A549 (cell line): ENCODE results near the gene GATAD1. TPM values are rescaled to one million over a fixed set of nuclear protein-coding genes. Genes with fewer than 3 reads are reported as not detected.

Experiments
- ATAC-seq, 2 experiments: fragments of 200-7000 bp in 1 of 2; fragments of >200 bp in 1 of 2; cut with Nextera tagmentation in 1 of 2; cut with Tn5 transposase in 1 of 2; 3 replicates each; pipeline versions ENCODE4 v1.8.0 to v1.9.1; 2018 to 2020; ENCODE audit warnings: mild to moderate bottlenecking in 1 of 2, moderate library complexity in 1 of 2
- CTCF ChIA-PET: fragments of 300-600 bp; sonication (Branson Sonifier 250); formaldehyde crosslinking; extraction: SDS; loops from one replicate; lab custom pipeline; 2021; ENCODE audit warnings: antibody characterized with exemption, inconsistent platforms; lab: Yijun Ruan, JAX
- POLR2A ChIA-PET: fragments of 350-600 bp; formaldehyde crosslinking; extraction: SDS; loops from one replicate; lab custom pipeline; 2021; ENCODE audit warnings: antibody characterized with exemption, inconsistent platforms; lab: Yijun Ruan, JAX
- DNase-seq, 2 experiments: peaks; one replicate each; pipeline versions ENCODE4 v3.0.0 to v3.0.0-alpha.2; 2011 to 2016; ENCODE audit warnings: low read depth in 1 of 2, low spot score in 1 of 2
- FAIRE-seq: peaks from 2 replicates; lab custom pipeline; 2011; peaks lifted over from hg19 to GRCh38; lab: Jason Lieb, UNC
- H3K27ac ChIP-seq, 2 experiments: fragments of >200 bp; sonication (Bioruptor Twin); formaldehyde crosslinking; 3 replicates each; pipeline ENCODE4 v1.5.1; 2016 to 2017
- H3K4me1 ChIP-seq: fragments of >200 bp; sonication (Bioruptor Twin); formaldehyde crosslinking; 3 replicates; pipeline ENCODE4 v1.6.1; 2016
- H3K4me2 ChIP-seq: fragments of >200 bp; sonication (Bioruptor Twin); formaldehyde crosslinking; 3 replicates; pipeline ENCODE4 v1.6.1; 2016
- H3K4me3 ChIP-seq: fragments of >200 bp; sonication (Bioruptor Twin); formaldehyde crosslinking; 3 replicates; pipeline ENCODE4 v1.5.1; 2016
- H3K9me3 ChIP-seq: fragments of >200 bp; sonication (Bioruptor Twin); formaldehyde crosslinking; 3 replicates; pipeline ENCODE4 v1.6.1; 2016
- BHLHE40 ChIP-seq: IDR thresholded peaks from 2 replicates; pipeline ENCODE4 v1.6.1; 2012; ENCODE audit warnings: low read depth, low read length, inconsistent platforms
- EHMT2 ChIP-seq: fragments of 200-600 bp; sonication (generic); IDR thresholded peaks from 2 replicates; pipeline ENCODE4 v1.6.1; 2016; ENCODE audit warnings: antibody characterized with exemption, low read depth, mild to moderate bottlenecking, moderate library complexity
- FOSB ChIP-seq: fragments of 250-450 bp; sonication (Bioruptor Pico); IDR thresholded peaks from 2 replicates; pipeline ENCODE4 v1.5.0; 2020; ENCODE audit warnings: mild to moderate bottlenecking, moderate library complexity
- HES2 ChIP-seq: fragments of >200 bp; sonication (Bioruptor Twin); formaldehyde crosslinking; IDR thresholded peaks from 2 replicates; pipeline ENCODE4 v1.6.1; 2016
- HEYL ChIP-seq: fragments of 250-450 bp; sonication (Bioruptor Pico); IDR thresholded peaks from 2 replicates; pipeline ENCODE4 v1.8.0; 2021; ENCODE audit warnings: mild to moderate bottlenecking, moderate library complexity
- HOXB13 ChIP-seq: fragments of 250-450 bp; sonication (Bioruptor Pico); IDR thresholded peaks from 2 replicates; pipeline ENCODE4 v1.5.0; 2020; ENCODE audit warnings: low read depth, mild to moderate bottlenecking, moderate library complexity
- JUNB ChIP-seq: fragments of >200 bp; sonication (Bioruptor Twin); formaldehyde crosslinking; IDR thresholded peaks from 2 replicates; pipeline ENCODE4 v1.6.1; 2016
- KDM1A ChIP-seq: fragments of 200-600 bp; sonication (generic); IDR thresholded peaks from 2 replicates; pipeline ENCODE4 v1.6.1; 2016; ENCODE audit warnings: low read depth, mild to moderate bottlenecking
- MAFK ChIP-seq: fragments of 450-650 bp; IDR thresholded peaks from 2 replicates; pipeline ENCODE4 v1.6.1; 2014; ENCODE audit not compliant: partially characterized antibody
- NFE2L2 ChIP-seq: fragments of 150-350 bp; conservative IDR thresholded peaks from 2 replicates; pipeline ENCODE4 v1.6.1; 2014; ENCODE audit warnings: low read length
- POLR2AphosphoS2 ChIP-seq: conservative IDR thresholded peaks from 2 replicates; pipeline ENCODE4 v1.6.1; 2012; ENCODE audit warnings: low read length, improper control_type of control experiment, inconsistent platforms
- RAD21 ChIP-seq, 2 experiments: fragments of >200 bp in 1 of 2; sonication (Bioruptor Twin) in 1 of 2; formaldehyde crosslinking in 1 of 2; IDR thresholded peaks in 1 of 2; conservative IDR thresholded peaks in 1 of 2; 2 replicates in 1 of 2; 3 replicates in 1 of 2; pipeline ENCODE4 v1.6.1; 2012 to 2018; ENCODE audit warnings: inconsistent platforms in 1 of 2
- RARB ChIP-seq: fragments of 250-450 bp; sonication (Bioruptor Pico); IDR thresholded peaks from 2 replicates; pipeline ENCODE4 v1.8.0; 2021; ENCODE audit warnings: mild to moderate bottlenecking, moderate library complexity
- REST ChIP-seq: fragments of 200-600 bp; sonication (generic); IDR thresholded peaks from 2 replicates; pipeline ENCODE4 v1.6.1; 2016; ENCODE audit warnings: antibody characterized with exemption, mild to moderate bottlenecking, moderate library complexity
- RNF2 ChIP-seq: fragments of 200-600 bp; sonication (generic); IDR thresholded peaks from 2 replicates; pipeline ENCODE4 v1.6.1; 2016; ENCODE audit warnings: low read depth, mild to moderate bottlenecking, antibody characterized with exemption, moderate library complexity, borderline replicate concordance
- SMC3 ChIP-seq: fragments of >200 bp; sonication (Bioruptor Twin); formaldehyde crosslinking; IDR thresholded peaks from 3 replicates; pipeline ENCODE4 v1.6.1; 2018; ENCODE audit warnings: inconsistent platforms
- ZNF302 ChIP-seq: fragments of 250-450 bp; sonication (Bioruptor Pico); IDR thresholded peaks from 2 replicates; pipeline ENCODE4 v1.9.0; 2021; ENCODE audit warnings: inconsistent platforms, mild to moderate bottlenecking, moderate library complexity
- WGBS: methylation state at CpG from one replicate; pipeline ENCODE4 v1.1.6; 2017; ENCODE audit errors: missing lambda C conversion rate; 5-methylcytosine and 5-hydroxymethylcytosine counted together
- polyA plus RNA-seq, 4 experiments: library from polyadenylated mRNA; depleted of rRNA in 3 of 4; stranded (reverse); fragments of >200 nt; fragmentation: RNase III in 1 of 4; extraction: RNeasy Plus Mini Kit Qiagen cat#74134 plus additional on column Dnase treatment in 1 of 4; gene quantifications; 2 replicates in 3 of 4; 3 replicates in 1 of 4; pipeline ENCODE4 v1.2.3, GENCODE V29; 2011 to 2017
- TF ChIP-seq, protein P1 (sequence below): fragments of >200 bp; sonication (Bioruptor Twin); formaldehyde crosslinking; IDR thresholded peaks from 3 replicates; pipeline ENCODE4 v1.5.1; 2016

GATAD1 gene
- polyA plus RNA-seq, 2 of the 4 experiments (the other 2 are of a cell fraction), result 20.8 to 35.7 TPM

- no peak for TF ChIP-seq REST
- TF ChIP-seq, all 56 proteins: peak for 0
Observed at GRCh38 chr7:92460510-92460909, 13.2 kb downstream of the GATAD1 start (continued).

- Histone ChIP-seq H3K4me3 (no peak overlapping the region), H3K4me2 (no peak overlapping the region), H3K27ac (no peak overlapping the region), H3K9me3 (no peaks in the 10 kb centered on the region), H3K4me1 (no peaks in the 10 kb centered on the region)
- ChIA-PET POLR2A (interaction anchor here (1.1 kb wide), 1 partner anchor 67 kb away, joined by 4 read pairs; the partner anchor contains the start of gene RBM48), CTCF (interaction anchor here (0.5 to 2.1 kb wide), 20 partner anchors 10 to 1105 kb away, joined by 3 to 14 read pairs (median 4); partner anchors contain the start of genes GATAD1, PEX1 and RBM48)
- ATAC-seq, result peak; percentile 90 to 93
- WGBS, result 62% methylated on average over 8 of the region's 8 CpGs
- FAIRE-seq, result no peak
- DNase-seq, result peak; percentile 61 to 66
- TF ChIP-seq HES2, result no peak
- peak; percentile 61 to 65 for TF ChIP-seq RAD21 (conservative IDR thresholded peaks at IDR 0.05 in 1 of 2, IDR thresholded peaks at IDR 0.05 in 1 of 2)
- TF ChIP-seq NFE2L2, result no peak
- no peak for TF ChIP-seq BHLHE40
- peak; percentile 53; the same call in 2 of the 3 replicates for TF ChIP-seq SMC3
- TF ChIP-seq JUNB, result no peak
- TF ChIP-seq EHMT2, result peak; percentile 74; the same call in 1 of the 2 replicates
- TF ChIP-seq HEYL (CRISPR knock-in tag), result no peak
- TF ChIP-seq HOXB13 (CRISPR knock-in tag), result no peak
- TF ChIP-seq, protein P1, sequence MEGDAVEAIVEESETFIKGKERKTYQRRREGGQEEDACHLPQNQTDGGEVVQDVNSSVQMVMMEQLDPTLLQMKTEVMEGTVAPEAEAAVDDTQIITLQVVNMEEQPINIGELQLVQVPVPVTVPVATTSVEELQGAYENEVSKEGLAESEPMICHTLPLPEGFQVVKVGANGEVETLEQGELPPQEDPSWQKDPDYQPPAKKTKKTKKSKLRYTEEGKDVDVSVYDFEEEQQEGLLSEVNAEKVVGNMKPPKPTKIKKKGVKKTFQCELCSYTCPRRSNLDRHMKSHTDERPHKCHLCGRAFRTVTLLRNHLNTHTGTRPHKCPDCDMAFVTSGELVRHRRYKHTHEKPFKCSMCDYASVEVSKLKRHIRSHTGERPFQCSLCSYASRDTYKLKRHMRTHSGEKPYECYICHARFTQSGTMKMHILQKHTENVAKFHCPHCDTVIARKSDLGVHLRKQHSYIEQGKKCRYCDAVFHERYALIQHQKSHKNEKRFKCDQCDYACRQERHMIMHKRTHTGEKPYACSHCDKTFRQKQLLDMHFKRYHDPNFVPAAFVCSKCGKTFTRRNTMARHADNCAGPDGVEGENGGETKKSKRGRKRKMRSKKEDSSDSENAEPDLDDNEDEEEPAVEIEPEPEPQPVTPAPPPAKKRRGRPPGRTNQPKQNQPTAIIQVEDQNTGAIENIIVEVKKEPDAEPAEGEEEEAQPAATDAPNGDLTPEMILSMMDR, result peak; percentile 80
- TF ChIP-seq KDM1A, result no peak
- TF ChIP-seq POLR2AphosphoS2, result no peak
- no peak for TF ChIP-seq RARB
- TF ChIP-seq ZNF302, result no peak
- no peak for TF ChIP-seq MAFK
- no peak for TF ChIP-seq RNF2
- no peak for TF ChIP-seq FOSB (CRISPR knock-in tag)
Observed at GRCh38 chr7:92461027-92462003, 14.0 kb downstream of the GATAD1 start.
